Raji (cell line): ENCODE data around the gene CCNYL1.

ENCODE experiments used
- POLR2A ChIP-seq: IDR thresholded peaks from 2 replicates; pipeline ENCODE4 v1.6.1; 2011; ENCODE audit warnings: low read depth, low read length, control low read depth; ENCODE audit not compliant: insufficient read depth

Gene CCNYL1

GRCh38 chr2:207693641-207694249 lies 17.7 kb upstream of the CCNYL1 start:
- no peak for TF ChIP-seq POLR2A

DNA sequence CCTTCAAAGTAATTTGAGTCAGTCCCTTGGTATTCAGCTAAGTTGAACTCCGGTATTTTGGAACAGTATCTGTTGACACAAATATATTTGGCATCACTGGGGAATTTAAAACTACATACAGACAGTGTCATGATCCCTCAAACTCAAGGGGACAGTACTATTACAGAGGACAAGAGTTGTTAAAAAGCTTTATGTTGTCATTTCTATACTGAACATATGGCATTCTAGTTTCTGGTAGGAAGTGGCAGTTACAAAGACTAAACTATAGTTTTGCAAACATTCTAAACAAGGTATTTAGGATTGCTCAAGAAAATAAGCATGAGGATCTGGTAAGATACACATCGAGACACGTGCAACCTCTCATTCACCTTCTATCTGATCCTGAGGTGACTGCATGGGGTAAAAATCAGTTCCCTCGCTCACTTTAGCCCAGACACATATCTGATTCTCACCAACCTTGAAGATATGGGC lies 16.6 kb upstream of the CCNYL1 start:
- TF ChIP-seq POLR2A, result no peak

GRCh38 chr2:207695293-207695692 lies 16.1 kb upstream of the CCNYL1 start:
- TF ChIP-seq POLR2A, result no peak

DNA sequence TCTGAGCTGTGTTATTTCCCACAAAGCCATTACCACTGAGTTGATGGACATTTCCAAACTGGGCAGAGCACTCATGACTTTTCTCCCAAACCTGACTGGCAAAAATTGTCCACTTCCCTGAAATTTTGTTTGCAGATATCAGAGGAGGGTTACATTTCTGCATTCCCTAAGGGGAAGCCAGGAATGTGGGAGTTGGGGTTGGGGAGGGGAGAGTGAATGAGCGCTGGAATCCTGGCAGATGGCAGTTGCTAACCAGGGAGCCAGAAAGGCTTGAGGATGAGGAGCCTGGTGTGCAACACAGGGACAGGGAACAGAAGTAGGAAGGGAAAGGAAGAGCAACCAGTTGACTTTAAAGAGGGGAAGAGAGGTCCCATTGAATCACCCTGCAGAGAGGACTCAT lies 14.0 kb upstream of the CCNYL1 start:
- TF ChIP-seq POLR2A, result no peak

DNA sequence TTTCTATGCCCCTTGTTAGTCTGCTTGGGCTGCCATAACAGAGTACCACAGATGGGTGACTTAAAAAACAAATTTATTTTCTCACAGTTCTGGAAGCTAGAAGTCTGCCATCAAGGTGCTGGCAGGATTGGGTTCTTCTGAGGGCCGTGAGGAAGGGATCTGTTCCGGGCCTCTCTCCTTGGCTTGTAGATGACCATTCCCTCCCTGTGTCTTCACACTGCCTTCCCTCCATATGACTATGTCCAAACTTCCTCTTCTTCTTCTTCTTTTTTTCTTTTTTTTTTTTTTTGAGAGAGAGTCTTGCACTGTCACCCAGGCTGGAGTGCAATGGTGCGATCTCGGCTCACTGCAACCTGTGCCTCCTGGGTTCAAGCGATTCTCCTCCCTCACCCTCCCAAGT lies 13.1 kb upstream of the CCNYL1 start:
- no peak for TF ChIP-seq POLR2A

GRCh38 chr2:207704078-207704477 lies 7.4 kb upstream of the CCNYL1 start:
- no peak for TF ChIP-seq POLR2A

DNA sequence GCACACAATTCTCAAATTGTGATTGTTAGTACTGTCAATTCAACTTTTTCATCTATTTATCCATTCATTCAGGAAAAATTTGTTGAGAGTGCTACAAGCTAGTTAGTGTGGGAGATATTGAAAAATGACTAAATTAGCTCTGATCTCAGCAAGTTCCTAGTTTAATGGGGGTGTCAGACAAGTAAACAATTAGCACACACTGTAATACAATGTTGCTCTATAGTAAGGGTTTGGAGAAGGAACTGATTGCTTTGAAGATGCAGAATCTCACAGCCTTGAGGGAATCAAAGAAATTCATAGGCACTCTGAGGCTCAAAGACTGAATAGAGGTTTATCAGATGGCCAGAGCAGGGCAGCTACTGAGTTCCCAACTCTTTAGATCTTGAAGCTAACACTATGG lies 6.8 kb upstream of the CCNYL1 start:
- TF ChIP-seq POLR2A, result no peak

GRCh38 chr2:207706936-207707860 lies 4.2 kb upstream of the CCNYL1 start:
- no peak for TF ChIP-seq POLR2A

GRCh38 chr2:207711750-207712530 lies 500 bp downstream of the CCNYL1 start:
- no peak for TF ChIP-seq POLR2A

DNA sequence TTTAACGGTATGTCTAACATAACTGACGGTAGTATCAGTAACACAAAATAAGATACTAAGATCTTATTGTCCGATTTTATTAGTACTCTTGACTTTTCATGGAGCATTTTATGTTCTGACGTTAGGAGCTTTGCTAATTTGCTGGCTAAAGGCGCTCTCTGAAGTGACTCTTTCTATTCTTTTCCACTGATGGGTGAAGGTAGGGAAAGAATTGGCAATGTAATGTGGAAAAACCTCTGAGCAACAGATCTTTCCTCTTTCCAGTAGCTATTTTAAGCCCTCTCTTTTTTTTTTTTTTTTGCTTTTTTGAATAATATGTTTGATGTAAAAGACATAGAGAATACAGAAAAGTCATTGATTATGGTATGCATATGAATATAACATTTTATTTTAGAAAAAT lies 4.6 kb downstream of the CCNYL1 start:
- no peak for TF ChIP-seq POLR2A

DNA sequence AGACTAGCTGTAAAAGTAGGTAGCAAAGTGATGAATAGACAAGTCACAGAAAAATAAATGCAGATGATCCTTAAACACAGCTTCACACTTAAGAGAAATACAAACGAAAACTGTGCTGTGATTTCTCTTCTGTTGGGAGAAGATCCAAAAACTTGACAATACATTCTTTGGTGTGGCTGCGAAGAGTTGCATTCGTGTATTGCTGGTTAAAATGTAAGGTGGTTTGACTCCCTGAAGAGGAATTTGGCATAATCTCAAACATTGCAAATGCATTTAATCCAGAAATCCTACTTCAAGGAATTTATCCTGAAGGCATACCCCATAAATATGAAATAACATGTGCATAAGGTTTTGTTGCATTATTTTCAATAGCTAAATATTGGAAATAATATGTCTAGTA lies 7.1 kb downstream of the CCNYL1 start:
- TF ChIP-seq POLR2A, result no peak

DNA sequence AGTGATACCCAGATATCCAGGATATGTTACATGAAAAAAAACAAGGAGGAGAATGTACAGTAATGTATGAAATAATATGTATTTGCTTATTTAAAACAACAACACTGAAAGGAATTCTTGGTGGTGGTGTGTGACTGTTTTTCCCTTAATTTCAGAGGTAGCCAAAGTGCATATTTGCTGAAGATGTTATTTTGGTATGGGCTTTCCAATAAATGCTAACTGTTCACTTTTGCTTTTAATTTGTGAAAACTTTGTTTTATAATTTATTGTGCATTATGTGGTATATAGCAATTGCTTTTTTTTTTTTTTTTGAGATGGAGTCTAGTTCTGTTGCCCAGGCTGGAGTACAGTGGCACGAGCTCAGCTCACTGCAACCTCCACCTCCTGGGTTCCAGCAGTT lies 7.6 kb downstream of the CCNYL1 start:
- no peak for TF ChIP-seq POLR2A

DNA sequence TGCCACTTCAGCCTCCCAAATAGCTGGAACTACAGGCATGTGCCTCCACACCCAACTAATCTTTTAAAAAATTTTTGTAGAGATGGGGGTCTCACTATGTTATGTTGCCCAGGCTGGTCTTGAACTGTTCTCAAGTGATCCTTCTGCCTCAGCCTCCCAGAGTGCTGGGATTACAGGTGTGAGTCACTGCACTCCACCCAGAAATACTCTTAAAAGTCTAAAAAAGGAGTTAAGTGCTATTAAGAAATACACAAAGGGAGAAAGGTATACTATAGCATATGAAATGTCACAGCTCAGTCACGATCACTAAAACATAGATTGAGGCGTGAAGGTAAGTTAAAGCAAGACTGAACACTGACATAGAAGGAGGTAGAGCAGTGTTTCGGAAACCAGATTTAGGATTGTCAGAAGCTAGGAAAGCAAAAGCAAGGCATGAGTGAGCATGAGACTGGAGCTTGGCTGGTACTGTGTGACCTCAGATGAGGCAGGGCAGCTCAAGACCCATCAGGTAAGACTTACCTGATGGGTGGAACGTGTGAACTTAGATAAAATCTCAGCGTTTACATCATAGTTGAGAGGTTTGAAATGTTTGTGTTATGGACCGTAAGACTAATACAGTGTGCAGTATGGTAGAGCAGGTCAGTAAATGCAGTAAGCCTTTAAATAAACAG lies 9.2 kb downstream of the CCNYL1 start:
- TF ChIP-seq POLR2A, result no peak

DNA sequence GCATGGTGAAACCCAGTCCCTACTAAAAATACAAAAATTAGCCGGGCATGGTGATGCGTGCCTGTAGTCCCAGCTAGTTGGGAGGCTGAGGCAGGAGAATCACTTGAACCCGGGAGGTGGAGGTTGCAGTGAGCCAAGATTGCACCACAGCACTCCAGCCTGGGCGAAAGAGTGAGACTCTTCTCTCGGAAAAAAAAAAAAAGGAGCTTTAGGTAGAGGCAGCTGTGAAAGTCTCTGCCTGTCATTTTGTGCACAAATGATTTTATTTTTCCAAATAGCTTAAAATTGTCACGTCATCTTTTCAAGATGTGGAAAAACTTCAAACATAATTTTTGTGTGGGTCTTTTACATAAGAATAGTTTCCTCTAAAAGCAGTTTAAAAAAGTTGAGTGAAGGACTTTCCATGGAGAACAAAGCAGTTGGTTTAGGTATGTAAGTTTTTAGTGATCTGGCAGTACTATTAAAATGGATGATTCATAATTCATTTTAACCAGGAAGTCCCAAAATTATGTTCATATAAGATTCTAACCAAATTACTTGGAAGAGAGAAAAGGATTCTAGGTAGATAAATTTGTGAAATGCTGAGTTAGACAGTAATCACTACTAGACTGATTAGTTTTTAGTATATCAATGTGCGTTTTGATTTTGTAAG lies 11.5 kb downstream of the CCNYL1 start:
- no peak for TF ChIP-seq POLR2A
